SK-N-SH treated with all-trans-retinoic acid at 6 μM for 48 hours (cell line): Measurements from ENCODE around the gene RECK.

ENCODE experiments used
- ATAC-seq: fragments of 200-7000 bp; cut with Tn5 transposase; 3 replicates; pipeline ENCODE4 v1.9.1; 2020; ENCODE audit warnings: mild to moderate bottlenecking, moderate library complexity
- ARNTL ChIP-seq: fragments of 450-650 bp; formaldehyde crosslinking; IDR thresholded peaks from 2 replicates; pipeline ENCODE4 v1.5.0; 2020; ENCODE audit warnings: low read depth, mild to moderate bottlenecking, moderate library complexity, borderline replicate concordance
- CSDC2 ChIP-seq: fragments of 250-450 bp; sonication (Bioruptor Pico); IDR thresholded peaks from 2 replicates; pipeline ENCODE4 v1.5.0; 2020; ENCODE audit warnings: mild to moderate bottlenecking, moderate library complexity
- ESRRG ChIP-seq: fragments of 250-450 bp; sonication (Bioruptor Pico); IDR thresholded peaks from 2 replicates; pipeline ENCODE4 v1.6.1; 2021; ENCODE audit warnings: mild to moderate bottlenecking
- GLIS3 ChIP-seq: fragments of 250-450 bp; sonication (Bioruptor Pico); IDR thresholded peaks from 2 replicates; pipeline ENCODE4 v1.5.0; 2020; ENCODE audit warnings: mild to moderate bottlenecking, moderate library complexity
- ISL1 ChIP-seq: fragments of 250-450 bp; sonication (Bioruptor Pico); IDR thresholded peaks from 2 replicates; pipeline ENCODE4 v2.1.2; 2022; ENCODE audit warnings: mild to moderate bottlenecking, moderate library complexity
- OSR1 ChIP-seq: fragments of 250-450 bp; sonication (Bioruptor Pico); IDR thresholded peaks from 2 replicates; pipeline ENCODE4 v1.8.0; 2022; ENCODE audit warnings: moderate library complexity, mild to moderate bottlenecking, inconsistent platforms
- PATZ1 ChIP-seq: fragments of 250-450 bp; sonication (Bioruptor Pico); IDR thresholded peaks from 2 replicates; pipeline ENCODE4 v1.8.0; 2020; ENCODE audit warnings: mild to moderate bottlenecking, moderate library complexity, borderline replicate concordance
- POU6F1 ChIP-seq: fragments of 250-450 bp; sonication (Bioruptor Pico); IDR thresholded peaks from 2 replicates; pipeline ENCODE4 v1.8.0; 2021; ENCODE audit warnings: low read depth, mild to moderate bottlenecking, moderate library complexity, borderline replicate concordance
- SNAI2 ChIP-seq: fragments of 250-450 bp; sonication (Bioruptor Pico); IDR thresholded peaks from 2 replicates; pipeline ENCODE4 v1.5.0; 2020; ENCODE audit warnings: mild to moderate bottlenecking, moderate library complexity
- TSHZ2 ChIP-seq: fragments of 250-450 bp; sonication (Bioruptor Pico); IDR thresholded peaks from 2 replicates; pipeline ENCODE4 v1.5.0; 2020; ENCODE audit warnings: mild to moderate bottlenecking, moderate library complexity
- ZC3H10 ChIP-seq: fragments of 250-450 bp; sonication (Bioruptor Pico); IDR thresholded peaks from 2 replicates; pipeline ENCODE4 v1.5.1; 2021; ENCODE audit warnings: mild to moderate bottlenecking, moderate library complexity
- ZFP30 ChIP-seq: fragments of 450-650 bp; formaldehyde crosslinking; IDR thresholded peaks from 2 replicates; pipeline ENCODE4 v1.5.0; 2022; ENCODE audit warnings: mild to moderate bottlenecking, moderate library complexity
- ZNF565 ChIP-seq: fragments of 450-650 bp; formaldehyde crosslinking; conservative IDR thresholded peaks from 2 replicates; pipeline ENCODE4 v1.5.0; 2020; ENCODE audit warnings: low read depth, mild to moderate bottlenecking, moderate library complexity
- ZNF70 ChIP-seq: fragments of 450-650 bp; formaldehyde crosslinking; IDR thresholded peaks from 2 replicates; pipeline ENCODE4 v1.5.0; 2020; ENCODE audit warnings: mild to moderate bottlenecking, moderate library complexity

RECK gene

GRCh38 chr9:36166168-36166927 is 129.6 kb downstream of the RECK start:
- peak; percentile 51; the same call in 1 of the 2 replicates for TF ChIP-seq PATZ1 (CRISPR knock-in tag)
- no peak for TF ChIP-seq OSR1 (CRISPR knock-in tag)
- ATAC-seq: peak; percentile 95

- TF ChIP-seq ESRRG (no peak), ZC3H10 (CRISPR knock-in tag) (no peak)
- no peak for ATAC-seq
Measured at GRCh38 chr9:36169166-36169565, 132.5 kb downstream of the RECK start, which contains the start of gene CCIN. Gene CCIN (plus strand): TSS chr9:36169388. CDS start chr9:36169503, 115 bp downstream.

GRCh38 chr9:36169708-36170107 is 133.0 kb downstream of the RECK start:
- TF ChIP-seq POU6F1 (CRISPR knock-in tag) (no peak), ZFP30 (no peak), SNAI2 (no peak), ZNF70 (no peak), GLIS3 (CRISPR knock-in tag) (no peak), ISL1 (no peak), CSDC2 (no peak)
- ATAC-seq: no peak

- no peak for ATAC-seq
- TF ChIP-seq ARNTL (CRISPR knock-in tag) (no peak), CSDC2 (no peak), GLIS3 (CRISPR knock-in tag) (no peak), ZFP30 (no peak)
Measured at GRCh38 chr9:36170531-36170930, 133.8 kb downstream of the RECK start.

- TF ChIP-seq ESRRG (no peak), TSHZ2 (CRISPR knock-in tag) (no peak), GLIS3 (CRISPR knock-in tag) (no peak), ZNF565 (CRISPR knock-in tag) (no peak)
- no peak for ATAC-seq
Measured at GRCh38 chr9:36173861-36174260, 137.1 kb downstream of the RECK start.
